Measurements from ENCODE around the gene MAP3K2.

Gene MAP3K2

DNA sequence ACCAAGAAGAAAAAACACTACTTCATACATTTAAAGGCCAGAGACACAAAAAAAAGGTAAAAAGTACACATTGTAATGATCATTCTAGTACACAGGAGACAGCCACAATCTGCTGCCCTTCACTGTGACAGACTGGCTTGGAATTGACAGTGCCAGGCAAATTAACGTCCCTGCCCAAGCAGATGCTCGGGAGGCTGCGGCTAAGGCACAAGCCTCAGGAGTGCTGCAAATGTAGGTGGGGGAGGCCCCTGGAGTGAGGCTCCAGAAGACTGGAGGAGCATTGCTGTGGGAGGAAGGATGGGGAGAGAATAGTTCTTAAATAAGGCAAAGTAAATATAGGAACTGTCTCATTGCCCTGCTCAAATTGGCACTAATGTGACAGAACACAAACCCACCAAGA lies 112.4 kb downstream of the MAP3K2 start:
- H3K36me3 ChIP-seq (ENCODE audit: control insufficient read depth, insufficient read depth, low read length): peaks cover 46% of the 10 kb centered on the region
- no peaks in the 10 kb centered on the region for H3K4me1 ChIP-seq (ENCODE audit: control insufficient read depth, insufficient read depth, low read length)
- H3K9ac ChIP-seq (ENCODE audit: low read length): no peak overlapping the region
- no peak overlapping the region for H3K4me3 ChIP-seq (ENCODE audit: low read length)
- H3K27me3 ChIP-seq (ENCODE audit: control insufficient read depth, insufficient read depth, low read length): no peaks in the 10 kb centered on the region
- H3K27ac ChIP-seq (ENCODE audit: low read depth, low read length): no peak overlapping the region

DNA sequence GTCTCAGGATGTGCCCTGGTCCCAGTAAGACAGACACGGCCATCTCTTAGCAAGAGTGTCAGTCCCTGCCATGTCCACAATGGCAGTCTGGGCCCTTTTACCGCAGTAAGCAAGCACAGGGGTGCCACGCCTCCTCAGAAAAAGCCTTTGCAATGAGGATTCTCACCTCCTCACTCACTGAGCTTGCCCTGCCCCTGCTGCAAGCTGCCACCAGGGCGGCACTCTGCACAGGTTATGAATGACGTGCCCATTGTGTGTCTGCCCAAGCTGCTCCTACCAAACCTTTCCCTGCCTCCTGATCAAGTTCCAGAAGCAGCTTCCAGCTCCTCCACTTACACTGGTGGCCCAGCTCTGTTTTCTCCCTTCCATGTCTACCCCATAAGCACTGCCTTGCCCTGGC lies 117.1 kb downstream of the MAP3K2 start:
- no peak overlapping the region for H3K9ac ChIP-seq (ENCODE audit: low read length)
- no peak overlapping the region for H3K27ac ChIP-seq (ENCODE audit: low read depth, low read length)
- H3K4me3 ChIP-seq (ENCODE audit: low read length): no peak overlapping the region
- H3K4me1 ChIP-seq (ENCODE audit: control insufficient read depth, insufficient read depth, low read length): no peaks in the 10 kb centered on the region
- H3K36me3 ChIP-seq (ENCODE audit: control insufficient read depth, insufficient read depth, low read length): peaks cover 26% of the 10 kb centered on the region
- H3K27me3 ChIP-seq (ENCODE audit: control insufficient read depth, insufficient read depth, low read length): no peaks in the 10 kb centered on the region

GRCh38 chr2:127261804-127262406 lies 125.9 kb downstream of the MAP3K2 start:
- Histone ChIP-seq H3K9ac (ENCODE audit: low read length) (no peak overlapping the region), H3K4me1 (ENCODE audit: control insufficient read depth, insufficient read depth, low read length) (no peaks in the 10 kb centered on the region), H3K27me3 (ENCODE audit: control insufficient read depth, insufficient read depth, low read length) (no peaks in the 10 kb centered on the region), H3K36me3 (ENCODE audit: control insufficient read depth, insufficient read depth, low read length) (peaks cover 27% of the 10 kb centered on the region), H3K4me3 (ENCODE audit: low read length) (no peak overlapping the region), H3K27ac (ENCODE audit: low read depth, low read length) (no peak overlapping the region)

- H3K27ac ChIP-seq (ENCODE audit: low read depth, low read length): no peak overlapping the region
- no peak overlapping the region for H3K9ac ChIP-seq (ENCODE audit: low read length)
- H3K4me1 ChIP-seq (ENCODE audit: control insufficient read depth, insufficient read depth, low read length): no peaks in the 10 kb centered on the region
- no peaks in the 10 kb centered on the region for H3K27me3 ChIP-seq (ENCODE audit: control insufficient read depth, insufficient read depth, low read length)
- H3K36me3 ChIP-seq (ENCODE audit: control insufficient read depth, insufficient read depth, low read length): peaks cover 27% of the 10 kb centered on the region
- H3K4me3 ChIP-seq (ENCODE audit: low read length): no peak overlapping the region
Observed at GRCh38 chr2:127259355-127259754, 128.4 kb downstream of the MAP3K2 start.

DNA sequence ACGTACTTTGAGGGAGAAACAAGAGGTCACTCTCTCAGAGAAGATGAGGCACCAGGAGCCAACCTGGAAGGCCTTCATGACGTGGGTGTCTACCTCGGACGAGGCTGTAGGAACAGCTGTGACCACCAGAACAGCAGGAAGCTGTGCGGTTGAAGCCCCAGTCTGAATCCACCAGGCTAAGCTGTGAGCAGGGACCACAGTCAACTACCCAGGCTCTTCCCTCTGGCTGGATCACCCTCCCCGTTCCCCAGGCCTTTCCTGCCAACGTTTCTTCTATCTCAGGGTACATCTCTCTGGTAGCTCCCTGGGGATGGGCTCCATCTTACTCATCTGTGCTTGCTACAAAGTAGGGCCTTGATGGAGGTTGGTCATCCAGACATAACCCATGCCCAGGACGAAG lies 130.9 kb downstream of the MAP3K2 start:
- no peak overlapping the region for H3K4me3 ChIP-seq (ENCODE audit: low read length)
- peaks cover 27% of the 10 kb centered on the region for H3K36me3 ChIP-seq (ENCODE audit: control insufficient read depth, insufficient read depth, low read length)
- no peak overlapping the region for H3K9ac ChIP-seq (ENCODE audit: low read length)
- no peaks in the 10 kb centered on the region for H3K4me1 ChIP-seq (ENCODE audit: control insufficient read depth, insufficient read depth, low read length)
- H3K27ac ChIP-seq (ENCODE audit: low read depth, low read length): no peak overlapping the region
- no peaks in the 10 kb centered on the region for H3K27me3 ChIP-seq (ENCODE audit: control insufficient read depth, insufficient read depth, low read length)

DNA sequence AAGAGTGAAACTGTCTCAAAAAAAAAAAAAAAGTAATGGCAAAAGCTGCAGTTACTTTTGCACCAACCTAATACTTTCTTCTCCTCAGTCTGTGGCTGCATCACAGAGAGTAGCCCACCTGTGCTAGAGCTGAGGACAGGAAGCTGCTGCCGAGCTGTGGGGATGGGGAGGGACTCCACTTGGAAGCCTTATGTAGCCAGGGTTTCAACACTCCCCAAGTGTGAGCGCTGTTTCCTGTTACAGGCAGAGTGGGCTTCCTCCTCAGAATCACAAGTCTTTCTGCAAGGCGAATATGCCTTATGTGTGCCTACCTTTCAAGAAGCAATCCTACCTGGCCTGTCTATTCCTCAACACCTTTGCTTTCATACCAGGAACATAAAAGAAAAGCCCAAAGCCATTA lies 131.4 kb downstream of the MAP3K2 start:
- Histone ChIP-seq H3K4me1 (ENCODE audit: control insufficient read depth, insufficient read depth, low read length) (no peaks in the 10 kb centered on the region), H3K9ac (ENCODE audit: low read length) (no peak overlapping the region), H3K4me3 (ENCODE audit: low read length) (no peak overlapping the region), H3K36me3 (ENCODE audit: control insufficient read depth, insufficient read depth, low read length) (peaks cover 27% of the 10 kb centered on the region), H3K27ac (ENCODE audit: low read depth, low read length) (no peak overlapping the region), H3K27me3 (ENCODE audit: control insufficient read depth, insufficient read depth, low read length) (no peaks in the 10 kb centered on the region)

- H3K4me1 ChIP-seq (ENCODE audit: control insufficient read depth, insufficient read depth, low read length): no peaks in the 10 kb centered on the region
- no peak overlapping the region for H3K9ac ChIP-seq (ENCODE audit: low read length)
- H3K27ac ChIP-seq (ENCODE audit: low read depth, low read length): no peak overlapping the region
- H3K36me3 ChIP-seq (ENCODE audit: control insufficient read depth, insufficient read depth, low read length): peaks cover 23% of the 10 kb centered on the region
- no peaks in the 10 kb centered on the region for H3K27me3 ChIP-seq (ENCODE audit: control insufficient read depth, insufficient read depth, low read length)
- no peak overlapping the region for H3K4me3 ChIP-seq (ENCODE audit: low read length)
Observed at GRCh38 chr2:127255721-127256120, 132.1 kb downstream of the MAP3K2 start.

DNA sequence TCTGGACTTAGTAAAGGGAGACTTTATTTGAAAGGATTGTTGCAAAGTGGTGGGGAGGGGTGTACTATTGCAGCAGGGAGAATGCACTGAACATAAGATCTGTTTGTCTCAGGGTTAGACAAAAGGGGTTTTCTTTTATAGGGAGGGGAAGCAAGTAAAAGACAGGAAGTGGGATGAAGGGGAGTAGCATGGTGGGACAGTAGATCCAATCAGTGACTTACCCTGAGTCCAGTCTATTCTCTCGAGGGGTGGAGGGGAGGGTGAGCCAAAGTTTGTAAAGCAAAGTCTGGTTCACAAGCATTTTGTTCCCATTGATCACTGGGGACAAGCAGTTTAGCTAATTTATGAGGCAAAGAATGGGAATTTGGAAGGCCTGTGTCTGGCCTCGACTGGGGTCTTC lies 132.6 kb downstream of the MAP3K2 start:
- Histone ChIP-seq H3K4me1 (ENCODE audit: control insufficient read depth, insufficient read depth, low read length) (no peaks in the 10 kb centered on the region), H3K36me3 (ENCODE audit: control insufficient read depth, insufficient read depth, low read length) (peaks cover 18% of the 10 kb centered on the region), H3K27ac (ENCODE audit: low read depth, low read length) (no peak overlapping the region), H3K27me3 (ENCODE audit: control insufficient read depth, insufficient read depth, low read length) (no peaks in the 10 kb centered on the region), H3K9ac (ENCODE audit: low read length) (no peak overlapping the region), H3K4me3 (ENCODE audit: low read length) (no peak overlapping the region)

- H3K27ac ChIP-seq (ENCODE audit: low read depth, low read length): no peak overlapping the region
- no peak overlapping the region for H3K4me3 ChIP-seq (ENCODE audit: low read length)
- H3K36me3 ChIP-seq (ENCODE audit: control insufficient read depth, insufficient read depth, low read length): peaks cover 12% of the 10 kb centered on the region
- no peak overlapping the region for H3K9ac ChIP-seq (ENCODE audit: low read length)
- H3K4me1 ChIP-seq (ENCODE audit: control insufficient read depth, insufficient read depth, low read length): no peaks in the 10 kb centered on the region
- H3K27me3 ChIP-seq (ENCODE audit: control insufficient read depth, insufficient read depth, low read length): no peaks in the 10 kb centered on the region
Observed at GRCh38 chr2:127254386-127254981, 133.3 kb downstream of the MAP3K2 start.

Measured in rectal smooth muscle tissue (tissue), 1 donor.